GM12878 (cell line): ENCODE results near the gene TRIM7. TPM values are rescaled to one million over a fixed set of nuclear protein-coding genes. Genes with fewer than 3 reads are reported as not detected.

ENCODE experiments used
- ATAC-seq: fragments of 200-7000 bp; cut with Tn5 transposase; 3 replicates; pipeline ENCODE4 v1.9.1; 2020; ENCODE audit warnings: mild to moderate bottlenecking, moderate library complexity
- BruUV-seq: library from RNA; stranded (reverse); fragments of 400-500 nt; replicated peaks from 2 replicates; lab custom pipeline; 2021; lab: Mats Ljungman, UMichigan
- CTCF ChIA-PET: fragments of 300-600 bp; sonication (Branson Sonifier 250); formaldehyde crosslinking; extraction: SDS; loops from one replicate; lab custom pipeline; 2021; ENCODE audit warnings: inconsistent platforms; lab: Yijun Ruan, JAX
- POLR2A ChIA-PET: fragments of 350-600 bp; formaldehyde crosslinking; extraction: SDS; loops from one replicate; lab custom pipeline; 2021; ENCODE audit warnings: inconsistent platforms; lab: Charles Lee
- RAD21 ChIA-PET: fragments of 300-600 bp; sonication (Branson Sonifier 250); formaldehyde crosslinking; loops from one replicate; lab custom pipeline; 2023; ENCODE audit warnings: antibody characterized with exemption; ENCODE audit not compliant: unreplicated experiment; lab: Charles Lee
- SMC1A ChIA-PET: fragments of 300-600 bp; sonication (Branson Sonifier 250); formaldehyde crosslinking; loops from one replicate; lab custom pipeline; 2023; ENCODE audit not compliant: unreplicated experiment, uncharacterized antibody; lab: Charles Lee
- DNase-seq: peaks from one replicate; pipeline ENCODE4 v3.0.0-alpha.2; 2011; ENCODE audit warnings: low read depth, low spot score
- FAIRE-seq: peaks from 3 replicates; lab custom pipeline; 2011; peaks lifted over from hg19 to GRCh38; lab: Jason Lieb, UNC
- H2AFZ ChIP-seq: 2 replicates; pipeline ENCODE4 v1.6.0; 2011; ENCODE audit warnings: low read depth, low read length, control low read depth; ENCODE audit not compliant: control insufficient read depth
- H3K27ac ChIP-seq: 2 replicates; pipeline ENCODE4 v1.5.1; 2011; ENCODE audit warnings: control low read depth; ENCODE audit not compliant: control insufficient read depth, insufficient read depth
- H3K27me3 ChIP-seq, 2 experiments: replicated peaks in 1 of 2; 2 replicates each; pipeline versions ENCODE4 v1.6.0 to v1.6.1; 2011; ENCODE audit warnings: low read length in 1 of 2; ENCODE audit not compliant: control insufficient read depth in 2 of 2, insufficient read depth in 2 of 2
- H3K36me3 ChIP-seq, 2 experiments: 2 replicates each; pipeline ENCODE4 v1.5.1; 2011; ENCODE audit warnings: low read length in 1 of 2; ENCODE audit not compliant: control insufficient read depth in 2 of 2, insufficient read depth in 2 of 2
- H3K4me1 ChIP-seq: 2 replicates; pipeline ENCODE4 v1.6.1; 2011; ENCODE audit warnings: mild to moderate bottlenecking, low read length, moderate library complexity, mixed read lengths; ENCODE audit not compliant: control insufficient read depth, insufficient read depth
- H3K4me2 ChIP-seq: 2 replicates; pipeline ENCODE4 v1.6.0; 2011; ENCODE audit warnings: control low read depth; ENCODE audit not compliant: control insufficient read depth, insufficient read depth
- H3K4me3 ChIP-seq: fragments of 200-600 bp; sonication (generic); 2 replicates; pipeline ENCODE4 v1.5.1; 2016
- H3K79me2 ChIP-seq: 2 replicates; pipeline ENCODE4 v1.6.0; 2011; ENCODE audit warnings: low read length; ENCODE audit not compliant: control insufficient read depth, insufficient read depth
- H3K9ac ChIP-seq: 2 replicates; pipeline ENCODE4 v1.8.0; 2011; ENCODE audit warnings: low read length, control low read depth, mixed read lengths; ENCODE audit not compliant: control insufficient read depth, insufficient read depth
- H3K9me3 ChIP-seq: replicated peaks from 3 replicates; pipeline ENCODE4 v1.5.1; 2011; ENCODE audit warnings: mild to moderate bottlenecking, low read length; ENCODE audit not compliant: control insufficient read depth, insufficient read depth
- H4K20me1 ChIP-seq: 2 replicates; pipeline ENCODE4 v1.6.0; 2011; ENCODE audit not compliant: control insufficient read depth, insufficient read depth
- ASH2L ChIP-seq: fragments of 300-600, 200-600 bp; sonication (generic); IDR thresholded peaks from 2 replicates; pipeline ENCODE4 v1.6.1; 2017; ENCODE audit warnings: low read depth, mild to moderate bottlenecking, borderline replicate concordance
- SIX5 ChIP-seq: IDR thresholded peaks from 2 replicates; pipeline ENCODE4 v1.6.1; 2011; ENCODE audit warnings: mild to moderate bottlenecking, low read depth, low read length, moderate library complexity; ENCODE audit not compliant: severe bottlenecking
- ZSCAN29 ChIP-seq: fragments of 450-650 bp; IDR thresholded peaks from 2 replicates; pipeline ENCODE4 v1.6.1; 2017; ENCODE audit warnings: mild to moderate bottlenecking, moderate library complexity
- WGBS: methylation state at CpG from one replicate; pipeline ENCODE4 v1.1.6; 2016; ENCODE audit warnings: low lambda C conversion rate; ENCODE audit not compliant: insufficient replicate concordance, insufficient coverage; ENCODE audit errors: missing lambda C conversion rate; 5-methylcytosine and 5-hydroxymethylcytosine counted together
- in situ Hi-C: fragments of 300-500 bp; cut with MboI; formaldehyde crosslinking; loops from 9 replicates; pipeline ENCODE4 v1.14.3; 2018; ENCODE audit warnings: mixed read lengths
- intact Hi-C: fragments of 100-400 bp; cut with micrococcal nuclease; formaldehyde crosslinking; loops from one replicate; pipeline ENCODE4 v1.14.2; 2022; ENCODE audit not compliant: unreplicated experiment
- polyA plus RNA-seq, 11 experiments: library from polyadenylated mRNA; depleted of rRNA in 4 of 11; unstranded in 6 of 11; stranded (reverse) in 5 of 11; fragments of >200 nt; fragmentation: Nextera tagmentation in 4 of 11; fragmentation: Illumina TruSeq in 1 of 11; extraction: Ambion mirVana in 4 of 11; extraction: Trizol in 1 of 11; gene quantifications; 1 replicate in 1 of 11; 2 replicates in 10 of 11; pipeline versions ENCODE4 v1.2.1 to v1.2.3, GENCODE V29; 2011 to 2016; ENCODE audit warnings: inconsistent platforms in 2 of 11, missing spikeins in 2 of 11, low read depth in 1 of 11
- total RNA-seq, 4 experiments: library from RNA; depleted of rRNA in 3 of 4; stranded (reverse); fragments of >200 nt in 3 of 4; fragmentation: Illumina TruSeq in 1 of 4; extraction: Trizol in 1 of 4; gene quantifications; 2 replicates each; pipeline versions ENCODE4 v1.2.1 to v1.2.3, GENCODE V29; 2013 to 2021
- TF ChIP-seq, protein P1 (sequence below): fragments of 450-650 bp; IDR thresholded peaks from 2 replicates; pipeline ENCODE4 v1.6.1; 2018; ENCODE audit warnings: mild to moderate bottlenecking, low read depth, moderate library complexity; ENCODE audit not compliant: partially characterized antibody

The TRIM7 gene
- total and polyA plus RNA-seq, 10 of the 15 experiments (the other 5 are each of a cell fraction or from before 2014, with no cell fraction given): 0.02 to 1.6 (median 0.41) TPM

DNA sequence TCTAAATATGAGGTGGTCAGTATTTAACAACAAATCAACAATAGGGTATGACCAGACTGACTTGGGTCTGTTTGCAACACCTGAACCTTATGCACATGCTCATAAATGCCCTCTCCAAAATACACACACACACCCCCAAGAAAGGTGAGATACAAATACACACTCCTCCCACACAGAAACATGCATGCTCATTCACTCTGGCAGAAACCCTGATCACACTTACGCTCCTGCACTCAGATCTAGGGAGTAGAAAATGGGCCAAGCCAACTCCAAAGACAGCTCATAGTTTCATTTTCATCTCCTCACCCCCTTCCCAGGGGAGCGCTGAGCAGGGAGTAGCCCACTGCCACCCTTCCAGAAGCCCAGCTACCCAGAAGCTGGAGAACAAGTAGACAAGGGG, 11.3 kb downstream of the TRIM7 start:
- intact Hi-C loops: no loop called here
- H3K27me3 ChIP-seq: no peaks in the 10 kb centered on the region
- no peaks in the 10 kb centered on the region for H3K9me3 ChIP-seq
- no peak for FAIRE-seq
- ChIA-PET SMC1A (interaction anchor here (1.0 to 3.5 kb wide), 4 partner anchors 9 to 29 kb away, joined by 3 to 32 read pairs (median 8); partner anchors contain the start of genes TRIM41 and TRIM7), CTCF (interaction anchor here (7.6 kb wide), 1 partner anchor 11 kb away, joined by 96 read pairs; the partner anchor contains the start of gene TRIM7), RAD21 (interaction anchor here (1.1 to 6.9 kb wide), 4 partner anchors 9 to 29 kb away, joined by 3 to 72 read pairs (median 5); partner anchors contain the start of genes TRIM41 and TRIM7), POLR2A (interaction anchor here (0.5 to 4.5 kb wide), 4 partner anchors 8 to 59 kb away, joined by 3 to 41 read pairs (median 10); no protein-coding TSS in a partner anchor)
- H3K36me3 ChIP-seq: no peaks in the 10 kb centered on the region
- H3K9ac ChIP-seq: no peak overlapping the region
- H3K4me1 ChIP-seq: peaks cover 12% of the 10 kb centered on the region
- H4K20me1 ChIP-seq: no peaks in the 10 kb centered on the region
- DNase-seq: no peak
- H3K27ac ChIP-seq: no peak overlapping the region
- BruUV-seq: no TSS peak
- no peak for ATAC-seq
- WGBS: 100% methylated on average over 2 of the region's 2 CpGs
- TF ChIP-seq, protein P1, sequence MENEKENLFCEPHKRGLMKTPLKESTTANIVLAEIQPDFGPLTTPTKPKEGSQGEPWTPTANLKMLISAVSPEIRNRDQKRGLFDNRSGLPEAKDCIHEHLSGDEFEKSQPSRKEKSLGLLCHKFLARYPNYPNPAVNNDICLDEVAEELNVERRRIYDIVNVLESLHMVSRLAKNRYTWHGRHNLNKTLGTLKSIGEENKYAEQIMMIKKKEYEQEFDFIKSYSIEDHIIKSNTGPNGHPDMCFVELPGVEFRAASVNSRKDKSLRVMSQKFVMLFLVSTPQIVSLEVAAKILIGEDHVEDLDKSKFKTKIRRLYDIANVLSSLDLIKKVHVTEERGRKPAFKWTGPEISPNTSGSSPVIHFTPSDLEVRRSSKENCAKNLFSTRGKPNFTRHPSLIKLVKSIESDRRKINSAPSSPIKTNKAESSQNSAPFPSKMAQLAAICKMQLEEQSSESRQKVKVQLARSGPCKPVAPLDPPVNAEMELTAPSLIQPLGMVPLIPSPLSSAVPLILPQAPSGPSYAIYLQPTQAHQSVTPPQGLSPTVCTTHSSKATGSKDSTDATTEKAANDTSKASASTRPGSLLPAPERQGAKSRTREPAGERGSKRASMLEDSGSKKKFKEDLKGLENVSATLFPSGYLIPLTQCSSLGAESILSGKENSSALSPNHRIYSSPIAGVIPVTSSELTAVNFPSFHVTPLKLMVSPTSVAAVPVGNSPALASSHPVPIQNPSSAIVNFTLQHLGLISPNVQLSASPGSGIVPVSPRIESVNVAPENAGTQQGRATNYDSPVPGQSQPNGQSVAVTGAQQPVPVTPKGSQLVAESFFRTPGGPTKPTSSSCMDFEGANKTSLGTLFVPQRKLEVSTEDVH: no peak
- TF ChIP-seq ZSCAN29 (no peak), ASH2L (no peak), SIX5 (no peak)
- TF ChIP-seq, all 136 proteins: peak for 0
- Histone ChIP-seq H3K4me2 (no peak overlapping the region), H3K79me2 (no peaks in the 10 kb centered on the region; the same call in 1 of the 2 replicates), H2AFZ (no peak overlapping the region), H3K4me3 (no peak overlapping the region)
- in situ Hi-C loops: no loop called here
